ENCODE data around the gene BNIP5.

GRCh38 chr6:36318690-36319435 is 17.8 kb downstream of the BNIP5 start:
- TF ChIP-seq GATA2 (IDR thresholded peaks at IDR 0.05; ENCODE audit: low read depth, low read length) (no peak), GATA3 (IDR thresholded peaks at IDR 0.05; ENCODE audit: low read depth, low read length) (no peak)
